CD1c-positive myeloid dendritic cell (primary cell): ENCODE measurements around the gene E2F8.
"Not testable (repeated sequence)": the region's sequence is repeated elsewhere in the genome, so short reads cannot be mapped to it uniquely, and the experiment has no call there.

Source experiments
- DNase-seq: peaks from one replicate; pipeline ENCODE4 v3.0.0-alpha.2; 2016; ENCODE audit errors: extremely low spot score

Gene E2F8

GRCh38 chr11:19240420-19241259 is at the start of gene E2F8:
Gene E2F8 (minus strand): TSS chr11:19240945. CDS start chr11:19240121, 824 bp downstream.
- DNase-seq = peak; percentile 97

- no peak for DNase-seq
Observed at GRCh38 chr11:19290356-19290755, 49.6 kb upstream of the E2F8 start.

DNA sequence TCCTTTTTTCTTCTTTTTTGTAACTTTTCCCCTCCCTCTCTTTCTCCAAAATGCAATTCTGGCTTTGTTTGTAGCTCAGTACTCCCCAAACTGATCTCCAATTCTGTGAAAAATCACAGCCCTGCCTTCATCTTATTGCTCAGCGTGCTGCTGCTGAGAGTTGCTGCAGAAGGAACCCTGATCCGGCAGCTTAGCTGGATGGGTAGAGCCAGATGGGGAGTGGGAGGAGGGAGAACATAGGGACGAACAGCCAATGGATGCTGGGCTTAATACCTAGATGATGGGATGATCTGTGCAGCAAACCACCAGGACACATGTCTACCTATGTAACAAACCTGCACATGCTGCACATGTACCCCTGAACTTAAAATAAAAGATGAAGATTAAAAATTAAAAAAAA is 47.5 kb upstream of the E2F8 start:
- no peak for DNase-seq

- DNase-seq = no peak
Observed at GRCh38 chr11:19286411-19286810, 45.7 kb upstream of the E2F8 start.

DNA sequence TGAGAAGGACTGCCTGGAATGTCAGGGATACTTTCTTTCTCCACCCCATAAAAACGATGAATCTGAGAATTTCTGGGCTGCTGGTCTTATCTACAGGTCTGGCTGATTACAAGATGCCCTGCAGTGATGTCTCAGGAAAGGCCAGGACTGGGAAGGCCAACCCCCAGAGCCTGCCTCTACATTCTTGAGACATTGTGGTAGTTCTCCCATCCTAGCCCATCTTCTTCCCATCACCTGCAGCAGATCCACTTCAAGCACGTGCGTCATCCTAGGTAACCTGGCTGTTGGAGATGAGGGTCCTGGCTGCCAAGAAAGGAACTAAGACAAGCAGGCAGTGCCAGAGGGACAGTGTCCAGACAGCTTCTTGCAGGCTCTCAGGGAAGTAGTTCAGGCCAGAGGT is 44.1 kb upstream of the E2F8 start:
- DNase-seq = no peak

- DNase-seq = no peak
Observed at GRCh38 chr11:19283991-19284390, 43.2 kb upstream of the E2F8 start.

DNA sequence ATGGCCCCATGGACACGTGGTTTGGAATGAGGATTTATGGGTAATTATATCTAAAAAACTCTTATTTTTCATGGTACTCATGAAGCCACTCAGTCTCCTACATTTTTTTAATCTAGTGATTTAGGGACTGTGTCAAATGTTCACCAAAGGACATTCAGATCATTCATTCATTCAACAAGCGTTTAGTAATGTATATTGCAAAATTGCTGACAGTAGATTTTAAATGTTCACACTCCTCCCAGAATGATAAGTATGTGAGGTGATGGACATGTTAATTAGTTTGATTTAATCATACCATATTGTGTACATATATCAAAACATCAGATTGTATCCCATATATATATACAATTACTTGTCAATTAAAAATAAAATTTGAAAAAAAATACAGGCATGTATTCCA is 40.8 kb upstream of the E2F8 start:
- no peak for DNase-seq

GRCh38 chr11:19281041-19281440 is 40.3 kb upstream of the E2F8 start:
- no peak for DNase-seq

- no peak for DNase-seq
Observed at GRCh38 chr11:19279451-19279850, 38.7 kb upstream of the E2F8 start.

GRCh38 chr11:19276859-19277808 is 36.4 kb upstream of the E2F8 start:
- DNase-seq = no peak

DNA sequence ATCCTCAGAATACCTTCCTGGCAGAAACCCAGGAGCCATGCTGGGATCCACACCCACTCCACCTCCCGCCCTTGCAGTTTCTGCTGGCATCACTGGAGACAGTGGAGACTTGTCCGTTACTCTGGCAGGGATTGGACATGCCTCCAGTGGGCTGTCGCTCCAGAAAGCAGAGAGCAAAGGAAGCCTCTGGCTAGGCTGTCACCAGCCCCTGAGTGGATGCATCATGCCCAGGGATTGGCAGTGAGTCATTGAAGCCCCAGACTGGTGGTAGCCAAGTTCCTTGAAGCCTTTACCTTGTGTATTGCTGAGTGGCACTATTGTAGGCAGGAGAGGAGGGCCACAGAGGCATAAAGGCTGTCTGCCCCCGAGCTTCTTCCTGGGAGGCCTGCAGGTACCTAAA is 34.8 kb upstream of the E2F8 start:
- DNase-seq = no peak

DNA sequence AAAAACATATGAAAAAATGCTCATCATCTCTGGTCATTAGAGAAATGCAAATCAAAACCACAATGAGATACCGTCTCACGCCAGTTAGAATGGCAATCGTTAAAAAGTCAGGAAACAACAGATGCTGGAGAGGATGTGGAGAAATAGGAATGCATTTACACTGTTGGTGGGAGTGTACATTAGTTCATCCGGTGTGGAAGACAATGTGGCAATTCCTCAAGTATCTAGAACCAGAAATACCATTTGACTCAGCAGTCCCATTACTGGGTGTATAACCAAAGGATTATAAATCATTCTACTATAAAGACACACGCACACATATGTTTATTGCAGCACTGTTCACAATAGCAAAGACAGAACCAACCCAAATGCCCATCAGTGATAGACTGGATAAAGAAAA is 32.5 kb upstream of the E2F8 start:
- DNase-seq = not testable (repeated sequence)

- no peak for DNase-seq
Observed at GRCh38 chr11:19268909-19269308, 28.2 kb upstream of the E2F8 start.

DNA sequence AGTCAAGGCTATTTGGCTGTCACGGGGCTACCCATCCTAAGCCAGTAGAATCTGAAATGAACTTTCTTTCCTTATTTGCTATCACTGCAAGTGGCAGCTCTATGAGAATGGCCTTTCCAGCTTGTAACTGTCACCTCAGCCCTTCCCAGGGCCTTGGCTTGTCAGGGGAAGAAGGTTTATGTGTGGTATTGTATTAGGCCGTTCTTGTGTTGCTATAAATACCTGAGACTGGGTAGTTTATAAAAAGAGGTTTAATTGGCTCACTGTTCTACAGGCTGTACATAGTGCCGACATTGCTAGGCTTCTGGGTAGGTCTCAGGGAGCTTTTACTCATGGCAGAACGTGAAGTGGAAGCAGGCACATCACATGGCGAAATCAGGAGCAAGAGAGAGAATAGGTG is 26.8 kb upstream of the E2F8 start:
- no peak for DNase-seq

DNA sequence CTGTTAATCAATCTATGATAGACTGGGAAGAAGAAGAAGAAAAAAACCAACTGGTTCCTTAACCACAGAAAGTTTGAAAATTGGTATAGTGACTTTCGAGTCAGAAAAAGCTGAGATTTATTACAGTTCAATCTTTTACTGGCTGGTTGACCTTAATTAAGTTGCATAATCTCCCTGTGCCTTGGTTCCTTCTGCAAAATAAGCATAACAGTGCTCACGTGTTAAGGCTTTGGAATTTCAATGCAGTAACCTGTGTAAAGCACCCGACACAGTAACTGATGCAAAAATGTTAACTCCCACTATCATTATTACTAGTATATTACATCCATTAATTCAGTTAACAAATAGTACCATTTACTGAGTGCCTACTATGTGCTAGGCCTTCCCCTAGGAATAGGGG is 22.6 kb upstream of the E2F8 start:
- DNase-seq = no peak

DNA sequence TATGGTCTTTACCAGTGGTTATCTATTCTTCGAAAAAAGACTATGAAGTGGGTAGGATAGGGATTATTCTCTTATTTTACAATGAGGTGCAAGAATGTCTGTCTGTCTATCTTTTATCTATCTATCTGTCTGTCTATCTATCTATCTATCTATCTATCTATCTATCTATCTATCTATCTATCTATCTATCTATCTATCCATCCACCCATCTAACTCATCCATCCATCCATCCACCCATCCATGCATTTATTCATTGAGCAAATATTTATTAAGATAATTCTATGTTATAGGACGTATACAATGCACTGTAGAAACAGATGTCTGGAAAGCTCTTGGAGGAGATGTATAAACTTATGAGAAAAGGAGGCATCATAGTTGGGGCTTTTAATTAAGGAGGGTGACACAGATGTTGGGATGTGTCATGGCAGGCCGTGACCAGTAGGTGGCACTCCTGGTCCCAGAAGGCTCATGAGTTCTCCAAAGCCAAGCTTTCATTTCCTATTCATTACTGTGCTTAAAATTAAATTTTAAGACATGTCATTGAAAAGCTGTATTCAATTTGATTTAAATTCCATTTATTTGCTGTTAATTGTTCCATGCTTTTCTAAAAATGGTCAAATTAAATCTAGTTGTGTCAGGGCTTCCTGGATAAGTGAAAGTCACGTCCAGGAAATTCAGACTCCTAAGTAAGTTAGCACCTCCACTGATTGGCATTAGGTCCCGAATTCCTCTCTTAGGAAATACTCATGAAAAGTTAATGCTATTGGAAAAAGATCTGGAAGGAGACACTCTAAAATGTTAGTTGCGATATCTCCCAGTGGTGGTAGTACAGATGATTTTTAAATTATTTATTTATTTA is 19.0 kb upstream of the E2F8 start:
- DNase-seq = peak; percentile 74

GRCh38 chr11:19258641-19259230 is 18.0 kb upstream of the E2F8 start:
- no peak for DNase-seq

- not testable (repeated sequence) for DNase-seq
Observed at GRCh38 chr11:19254441-19254840, 13.7 kb upstream of the E2F8 start.

DNA sequence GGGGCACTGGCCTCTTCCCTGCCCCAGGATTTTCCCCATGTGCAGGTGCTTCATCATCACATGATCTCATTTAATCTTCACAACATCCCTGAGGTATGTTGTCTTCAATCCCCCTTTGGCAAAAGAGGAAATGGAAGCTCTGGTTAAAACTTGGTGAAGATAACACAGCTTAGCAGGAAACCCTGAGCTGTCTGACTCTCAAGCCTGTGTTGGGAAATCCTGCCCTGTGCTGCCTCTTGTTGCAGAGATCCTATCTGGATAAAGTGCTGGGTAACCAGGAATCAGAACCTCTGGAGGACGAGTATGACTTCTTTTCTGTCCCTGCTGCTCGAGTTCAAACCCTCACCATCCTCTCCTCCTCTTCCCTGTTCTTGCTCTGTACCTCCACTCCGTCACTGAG is 13.1 kb upstream of the E2F8 start:
- DNase-seq = no peak

DNA sequence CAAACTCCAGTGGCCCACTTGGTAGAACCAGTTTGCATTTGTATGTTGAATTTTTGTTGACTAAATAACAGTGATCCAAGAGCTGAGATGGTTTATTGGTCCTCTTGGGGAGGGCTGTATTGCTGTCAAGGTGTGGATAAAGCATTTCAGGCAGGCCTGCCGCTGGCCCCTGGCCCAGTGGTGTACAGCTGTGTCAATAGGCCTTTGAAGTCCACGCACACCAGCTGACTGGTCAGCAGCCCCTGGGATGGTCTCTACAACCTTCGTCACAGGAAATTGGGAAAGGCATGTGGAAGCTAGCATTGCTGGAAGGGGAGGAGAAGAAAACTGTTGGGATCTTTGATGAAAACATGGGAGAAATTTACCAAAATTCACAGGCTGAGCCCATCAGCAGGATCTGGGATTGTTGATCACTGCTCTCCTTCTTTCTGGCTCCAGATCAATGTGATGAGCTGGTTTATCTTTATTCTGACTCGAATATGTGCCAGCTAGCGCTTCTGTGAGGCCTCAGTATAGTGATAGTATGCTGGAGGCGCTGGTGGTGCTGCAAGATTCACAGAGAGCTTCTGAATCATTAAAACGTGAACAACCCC is 12.5 kb upstream of the E2F8 start:
- no peak for DNase-seq
